H1 (cell line): ENCODE data around the gene SSPN. TPM values are rescaled to one million over a fixed set of nuclear protein-coding genes. Genes with fewer than 3 reads are reported as not detected.

Source experiments
- CTCF ChIA-PET: fragments of 300-600 bp; sonication (Branson Sonifier 250); formaldehyde crosslinking; loops from one replicate; lab custom pipeline; 2021; ENCODE audit not compliant: partially characterized antibody; lab: Charles Lee
- POLR2A ChIA-PET: fragments of 300-600 bp; sonication (Branson Sonifier 250); formaldehyde crosslinking; loops from one replicate; lab custom pipeline; 2021; ENCODE audit warnings: inconsistent platforms; ENCODE audit not compliant: partially characterized antibody; lab: Charles Lee
- DNase-seq, 2 experiments: peaks; one replicate each; pipeline versions ENCODE4 v3.0.0 to v3.0.0-alpha.2; 2010 to 2022; ENCODE audit warnings: low spot score in 2 of 2, low read depth in 1 of 2, mixed read lengths in 1 of 2
- FAIRE-seq: peaks from 2 replicates; lab custom pipeline; 2011; peaks lifted over from hg19 to GRCh38; lab: Jason Lieb, UNC
- H2AFZ ChIP-seq: 2 replicates; pipeline ENCODE4 v1.8.1; 2012; ENCODE audit warnings: low read length, inconsistent platforms
- H2AK5ac ChIP-seq: 2 replicates; pipeline ENCODE4 v1.6.1; 2013; ENCODE audit warnings: low read depth, low read length
- H2BK120ac ChIP-seq: replicated peaks from 2 replicates; pipeline ENCODE3; 2013; ENCODE audit warnings: low read depth, low read length, inconsistent platforms
- H2BK12ac ChIP-seq: 2 replicates; pipeline ENCODE4 v1.6.1; 2013; ENCODE audit warnings: low read depth, low read length
- H2BK15ac ChIP-seq: 2 replicates; pipeline ENCODE4 v1.6.1; 2013; ENCODE audit warnings: low read length
- H2BK20ac ChIP-seq: 2 replicates; pipeline ENCODE4 v1.6.1; 2013; ENCODE audit warnings: low read length
- H2BK5ac ChIP-seq: 2 replicates; pipeline ENCODE4 v1.6.1; 2013; ENCODE audit warnings: low read depth, low read length
- H3K14ac ChIP-seq: 2 replicates; pipeline ENCODE4 v1.6.1; 2013; ENCODE audit warnings: inconsistent platforms; ENCODE audit not compliant: insufficient read length
- H3K18ac ChIP-seq: 2 replicates; pipeline ENCODE4 v1.6.1; 2013; ENCODE audit warnings: low read length; ENCODE audit errors: extremely low read depth
- H3K23ac ChIP-seq: 2 replicates; pipeline ENCODE4 v1.6.1; 2013; ENCODE audit warnings: inconsistent platforms; ENCODE audit not compliant: insufficient read length
- H3K23me2 ChIP-seq: 2 replicates; pipeline ENCODE4 v1.6.1; 2013; ENCODE audit warnings: low read depth, low read length
- H3K27ac ChIP-seq: 2 replicates; pipeline ENCODE4 v1.6.1; 2011; ENCODE audit warnings: low read depth, low read length, inconsistent platforms
- H3K27me3 ChIP-seq, 4 experiments: replicated peaks in 1 of 4; 1 replicate in 1 of 4; 2 replicates in 3 of 4; pipeline versions ENCODE4 v1.6.1 to v1.8.1; 2011 to 2013; ENCODE audit warnings: low read length in 3 of 4, mild to moderate bottlenecking in 3 of 4, inconsistent platforms in 2 of 4, mixed read lengths in 2 of 4, moderate library complexity in 1 of 4; ENCODE audit not compliant: control insufficient read depth in 3 of 4, insufficient read depth in 3 of 4; ENCODE audit errors: extremely low read depth in 1 of 4
- H3K36me3 ChIP-seq, 4 experiments: 2 replicates each; pipeline versions ENCODE4 v1.6.1 to v1.8.1; 2011 to 2013; ENCODE audit warnings: mild to moderate bottlenecking in 4 of 4, low read length in 3 of 4, moderate library complexity in 2 of 4, control low read depth in 1 of 4, inconsistent platforms in 1 of 4; ENCODE audit not compliant: insufficient read depth in 4 of 4, control insufficient read depth in 2 of 4
- H3K4ac ChIP-seq: replicated peaks from 2 replicates; pipeline ENCODE3; 2013; ENCODE audit warnings: low read length, low read depth, mixed read lengths, inconsistent platforms; ENCODE audit not compliant: insufficient read length
- H3K4me1 ChIP-seq, 4 experiments: replicated peaks in 1 of 4; 1 replicate in 1 of 4; 2 replicates in 3 of 4; pipeline versions ENCODE4 v1.6.1 to v1.8.1; 2011 to 2013; ENCODE audit warnings: low read length in 3 of 4, inconsistent platforms in 2 of 4, mixed read lengths in 1 of 4; ENCODE audit not compliant: insufficient read depth in 4 of 4, control insufficient read depth in 3 of 4
- H3K4me2 ChIP-seq, 2 experiments: 2 replicates each; pipeline versions ENCODE4 v1.6.1 to v1.8.1; 2011 to 2013; ENCODE audit warnings: low read depth in 2 of 2, low read length in 2 of 2, control low read depth in 1 of 2, inconsistent platforms in 1 of 2, mild to moderate bottlenecking in 1 of 2; ENCODE audit not compliant: insufficient read depth in 1 of 2
- H3K4me3 ChIP-seq, 4 experiments: fragments of 200-600, 300-600 bp in 1 of 4; sonication (generic), shearing (Covaris generic), sonication (Bioruptor Twin) in 1 of 4; 2 replicates each; pipeline versions ENCODE4 v1.5.1 to v1.8.1; 2011 to 2016; ENCODE audit warnings: low read length in 4 of 4, low read depth in 3 of 4, control low read depth in 2 of 4, inconsistent platforms in 2 of 4, mild to moderate bottlenecking in 2 of 4, mixed read lengths in 1 of 4, moderate library complexity in 1 of 4; ENCODE audit not compliant: insufficient read depth in 2 of 4; ENCODE audit errors: extremely low read depth in 1 of 4
- H3K56ac ChIP-seq: replicated peaks from 2 replicates; pipeline ENCODE3; 2013; ENCODE audit warnings: low read depth, mild to moderate bottlenecking, mixed read lengths, low read length, inconsistent platforms; ENCODE audit not compliant: insufficient read length
- H3K79me1 ChIP-seq: 2 replicates; pipeline ENCODE4 v1.6.1; 2013; ENCODE audit warnings: low read depth, low read length, control low read depth
- H3K79me2 ChIP-seq, 2 experiments: 2 replicates each; pipeline versions ENCODE4 v1.6.1 to v1.8.1; 2012 to 2013; ENCODE audit warnings: low read length in 2 of 2, mild to moderate bottlenecking in 2 of 2, inconsistent platforms in 1 of 2; ENCODE audit not compliant: insufficient read depth in 2 of 2, control insufficient read depth in 1 of 2
- H3K9ac ChIP-seq, 4 experiments: replicated peaks in 1 of 4; 1 replicate in 1 of 4; 2 replicates in 3 of 4; pipeline versions ENCODE4 v1.6.1 to v1.8.1; 2011 to 2013; ENCODE audit warnings: low read depth in 3 of 4, low read length in 3 of 4, control low read depth in 2 of 4, mild to moderate bottlenecking in 2 of 4, moderate library complexity in 2 of 4, inconsistent platforms in 1 of 4; ENCODE audit errors: extremely low read depth in 1 of 4
- H3K9me3 ChIP-seq, 2 experiments: 2 replicates each; pipeline versions ENCODE4 v1.6.1 to v1.8.1; 2012 to 2013; ENCODE audit warnings: mild to moderate bottlenecking in 2 of 2, moderate library complexity in 2 of 2, control low read depth in 1 of 2, inconsistent platforms in 1 of 2, low read depth in 1 of 2, low read length in 1 of 2, mixed read lengths in 1 of 2; ENCODE audit not compliant: insufficient read depth in 2 of 2
- H4K20me1 ChIP-seq, 2 experiments: replicated peaks in 1 of 2; 2 replicates each; pipeline versions ENCODE3 to v1.8.1; 2011 to 2013; ENCODE audit warnings: inconsistent platforms in 2 of 2, low read length in 2 of 2, mild to moderate bottlenecking in 1 of 2; ENCODE audit not compliant: insufficient read depth in 2 of 2, control insufficient read depth in 1 of 2
- H4K5ac ChIP-seq: 2 replicates; pipeline ENCODE4 v1.6.1; 2013; ENCODE audit warnings: low read length, low read depth, mixed read lengths, inconsistent platforms; ENCODE audit not compliant: insufficient read length
- H4K8ac ChIP-seq: 2 replicates; pipeline ENCODE4 v1.8.0; 2013; ENCODE audit warnings: mild to moderate bottlenecking, moderate library complexity, low read length, inconsistent platforms; ENCODE audit not compliant: insufficient read depth; ENCODE audit errors: extremely low read depth
- H4K91ac ChIP-seq: replicated peaks from 2 replicates; pipeline ENCODE3; 2013; ENCODE audit warnings: low read length, mixed read lengths, inconsistent platforms; ENCODE audit not compliant: insufficient read length
- ATF2 ChIP-seq: IDR thresholded peaks from 2 replicates; pipeline ENCODE4 v1.6.1; 2012; ENCODE audit warnings: low read length, inconsistent platforms
- ATF3 ChIP-seq: IDR thresholded peaks from 2 replicates; pipeline ENCODE4 v1.6.1; 2011; ENCODE audit warnings: low read depth, mild to moderate bottlenecking, low read length; ENCODE audit not compliant: insufficient read depth
- BCL11A ChIP-seq, 2 experiments: IDR thresholded peaks; one replicate each; pipeline ENCODE4 v1.6.1; 2011; ENCODE audit warnings: low read depth in 2 of 2, low read length in 2 of 2, mild to moderate bottlenecking in 2 of 2
- CBX5 ChIP-seq: fragments of 300-800, 300-1000 bp; sonication (generic); IDR thresholded peaks from 2 replicates; pipeline ENCODE4 v1.7.1; 2016; ENCODE audit warnings: antibody characterized with exemption, low read length, low read depth
- E2F6 ChIP-seq: IDR thresholded peaks from 2 replicates; pipeline ENCODE4 v1.6.1; 2012; ENCODE audit warnings: inconsistent platforms
- EP300 ChIP-seq, 2 experiments: IDR thresholded peaks; 1 replicate in 1 of 2; 2 replicates in 1 of 2; pipeline ENCODE4 v1.6.1; 2011 to 2012; ENCODE audit warnings: low read depth in 2 of 2, low read length in 2 of 2, mild to moderate bottlenecking in 2 of 2, borderline replicate concordance in 1 of 2, inconsistent platforms in 1 of 2, moderate library complexity in 1 of 2
- PHF8 ChIP-seq: fragments of 200-600 bp; sonication (generic); conservative IDR thresholded peaks from 2 replicates; pipeline ENCODE4 v1.7.1; 2012; ENCODE audit warnings: low read depth, mild to moderate bottlenecking, inconsistent platforms, low read length, moderate library complexity
- POU5F1 ChIP-seq: IDR thresholded peaks from 2 replicates; pipeline ENCODE4 v1.6.1; 2011; ENCODE audit warnings: low read depth, mild to moderate bottlenecking, low read length, moderate library complexity
- RNF2 ChIP-seq: fragments of 200-900, 300-1000 bp; sonication (generic); IDR thresholded peaks from 2 replicates; pipeline ENCODE4 v1.7.1; 2016; ENCODE audit warnings: borderline replicate concordance, low read depth, mild to moderate bottlenecking, antibody characterized with exemption, low read length; ENCODE audit not compliant: poor library complexity, severe bottlenecking; ENCODE audit errors: missing control alignments
- SIX5 ChIP-seq: IDR thresholded peaks from 2 replicates; pipeline ENCODE4 v1.6.1; 2011; ENCODE audit warnings: mild to moderate bottlenecking, low read depth, low read length
- SP1 ChIP-seq: IDR thresholded peaks from 2 replicates; pipeline ENCODE4 v1.6.1; 2011; ENCODE audit warnings: low read depth, low read length
- WGBS, 2 experiments: shearing (Covaris generic) in 1 of 2; methylation state at CpG; one replicate each; pipeline versions ENCODE4 v1.1.6 to v1.1.7; 2013 to 2015; ENCODE audit warnings: low lambda C conversion rate in 2 of 2, mixed read lengths in 2 of 2, inconsistent platforms in 1 of 2, low coverage in 1 of 2, missing lambda C conversion rate in 1 of 2; ENCODE audit not compliant: insufficient replicate concordance in 2 of 2, insufficient coverage in 1 of 2, insufficient read length in 1 of 2; ENCODE audit errors: extremely low coverage in 1 of 2, missing lambda C conversion rate in 1 of 2; 5-methylcytosine and 5-hydroxymethylcytosine counted together
- polyA plus RNA-seq, 7 experiments: library from polyadenylated mRNA; depleted of rRNA in 3 of 7; stranded (reverse) in 5 of 7; unstranded in 2 of 7; fragments of >200 nt in 5 of 7; fragments of 200-250 nt in 2 of 7; gene quantifications; 1 replicate in 5 of 7; 2 replicates in 1 of 7; 4 replicates in 1 of 7; pipeline versions ENCODE4 v1.2.1 to v1.2.3, GENCODE V29; 2011 to 2013; ENCODE audit warnings: missing spikeins in 2 of 7, mixed read lengths in 2 of 7
- total RNA-seq: library from RNA; stranded (reverse); fragmentation: NEBNext Ultra II Directional; extraction: Animal tissue kit (Norgen Biotek cat#: 25700); gene quantifications from 2 replicates; pipeline ENCODE4 v1.2.1, GENCODE V29; 2021

SSPN gene
- total and polyA plus RNA-seq, 2 of the 8 experiments (the other 6 are each of a cell fraction or from before 2014, with no cell fraction given) = 0.86 to 1.8 TPM

- Histone ChIP-seq H3K23me2 (no peaks in the 10 kb centered on the region), H3K9me3 (no peaks in the 10 kb centered on the region), H3K36me3 (no peaks in the 10 kb centered on the region), H2BK15ac (no peak overlapping the region), H2AK5ac (no peak overlapping the region), H3K4ac (no peak overlapping the region), H4K20me1 (no peaks in the 10 kb centered on the region), H4K5ac (no peak overlapping the region), H2BK120ac (no peak overlapping the region), H3K27me3 (no peaks in the 10 kb centered on the region), H4K8ac (no peak overlapping the region), H4K91ac (no peak overlapping the region), H3K4me1 (no peaks in the 10 kb centered on the region; a peak in 1 of 7 replicates), H3K27ac (no peak overlapping the region), H2BK20ac (no peak overlapping the region), H3K79me2 (no peaks in the 10 kb centered on the region), H3K4me2 (no peak overlapping the region), H3K79me1 (no peaks in the 10 kb centered on the region), H3K18ac (no peak overlapping the region), H2AFZ (no peak overlapping the region), H3K56ac (no peak overlapping the region), H3K4me3 (no peak overlapping the region), H3K9ac (no peak overlapping the region), H3K14ac (no peak overlapping the region), H2BK12ac (no peak overlapping the region), H3K23ac (no peak overlapping the region), H2BK5ac (no peak overlapping the region)
- ChIA-PET CTCF (no interaction called here), POLR2A (no interaction called here)
- WGBS, 2 experiments = 93% methylated on average over 9 of the region's 9 CpGs; no CpG with 5 or more reads in 1 of the 2 experiments
- DNase-seq (no peak), FAIRE-seq (no peak)
- TF ChIP-seq EP300 (IDR thresholded peaks at IDR 0.05; ENCODE audit: borderline replicate concordance in 1 of 2, low read depth in 2 of 2, low read length in 2 of 2) (no peak), SIX5 (no peak), CBX5 (no peak), BCL11A (IDR thresholded peaks at IDR 0.05; ENCODE audit: low read depth in 2 of 2, low read length in 2 of 2) (no peak), E2F6 (no peak), SP1 (no peak), RNF2 (no peak), POU5F1 (no peak), PHF8 (no peak), ATF2 (no peak), ATF3 (no peak)
These were observed 38.3 kb downstream of the SSPN start for GRCh38 chr12:26233631-26234030.
